Kidney (tissue), 14 donors: ENCODE measurements around the gene DVL2. TPM values are rescaled to one million over a fixed set of nuclear protein-coding genes. Genes with fewer than 3 reads are reported as not detected.

Source experiments
- DNase-seq, 5 donors: peaks; one replicate each; pipeline ENCODE4 v3.0.0-alpha.2; 2013 to 2020
- FAIRE-seq: peaks from 2 replicates; lab custom pipeline; 2012; peaks lifted over from hg19 to GRCh38; lab: Jason Lieb, UNC
- H3K27ac ChIP-seq, 2 donors: one replicate each; pipeline ENCODE4 v1.7.0; 2013; ENCODE audit warnings: low read depth in 2 of 2, low read length in 2 of 2, inconsistent platforms in 1 of 2
- H3K27me3 ChIP-seq: one replicate; pipeline ENCODE4 v1.7.1; 2013; ENCODE audit warnings: low read length, inconsistent platforms; ENCODE audit not compliant: control insufficient read depth, insufficient read depth
- H3K36me3 ChIP-seq, 3 donors: one replicate each; pipeline versions ENCODE4 v1.7.0 to v1.7.1; 2013; ENCODE audit warnings: low read length in 3 of 3, control low read depth in 1 of 3, inconsistent platforms in 1 of 3; ENCODE audit not compliant: insufficient read depth in 3 of 3, control insufficient read depth in 2 of 3
- H3K4me1 ChIP-seq, 3 donors: one replicate each; pipeline versions ENCODE4 v1.7.0 to v1.7.1; 2013; ENCODE audit warnings: low read length in 3 of 3, inconsistent platforms in 1 of 3, low read depth in 1 of 3; ENCODE audit not compliant: control insufficient read depth in 2 of 3, insufficient read depth in 2 of 3
- H3K4me3 ChIP-seq, 3 donors: one replicate each; pipeline versions ENCODE4 v1.7.0 to v1.8.1; 2013; ENCODE audit warnings: low read length in 3 of 3, control low read depth in 1 of 3, inconsistent platforms in 1 of 3
- H3K9ac ChIP-seq, 3 donors: one replicate each; pipeline versions ENCODE4 v1.7.0 to v1.7.1; 2013; ENCODE audit warnings: low read length in 3 of 3, control low read depth in 1 of 3, inconsistent platforms in 1 of 3
- H3K9me3 ChIP-seq, 3 donors: one replicate each; pipeline versions ENCODE4 v1.7.0 to v1.7.1; 2013; ENCODE audit warnings: low read length in 3 of 3, control low read depth in 1 of 3, inconsistent platforms in 1 of 3; ENCODE audit not compliant: control insufficient read depth in 2 of 3, insufficient read depth in 1 of 3
- intact Hi-C: fragments of 100-400 bp; cut with DNase I; formaldehyde crosslinking; loops from one replicate; pipeline ENCODE4 v1.11.1; 2022
- polyA plus RNA-seq: library from polyadenylated mRNA; stranded (reverse); fragments of 350-450 nt; fragmentation: Illumina TruSeq; extraction: RNeasy Lipid Tissue Mini Kit (QIAGEN cat#74804); gene quantifications from one replicate; pipeline ENCODE4 v1.2.3, GENCODE V29; 2014; ENCODE audit warnings: low read depth, low replicate concordance; ENCODE audit not compliant: insufficient read depth
- total RNA-seq: library from RNA; stranded (reverse); fragmentation: NEBNext Ultra II Directional; extraction: Animal tissue kit (Norgen Biotek cat#: 25700); gene quantifications from one replicate; pipeline ENCODE4 v1.2.1, GENCODE V29; 2021
- TF ChIP-seq, protein P1 (sequence below): IDR thresholded peaks from 3 replicates; pipeline ENCODE4 v1.5.1; 2012; ENCODE audit warnings: mild to moderate bottlenecking, moderate library complexity, borderline replicate concordance; ENCODE audit not compliant: insufficient read depth; ENCODE audit errors: extremely low read depth
- donor health status: control.
- donor health status: control.
- donor health status: control.
- donor health status: control.
- donor health status: control.
- donor health status: DM: yes; HTN: yes; CAD: no.
- donor health status: Normal renal cell carcinoma (clear cell type).

The DVL2 gene
- total and polyA plus RNA-seq, 2 donors from 2014 or later: 18.0 to 35.8 TPM

DNA sequence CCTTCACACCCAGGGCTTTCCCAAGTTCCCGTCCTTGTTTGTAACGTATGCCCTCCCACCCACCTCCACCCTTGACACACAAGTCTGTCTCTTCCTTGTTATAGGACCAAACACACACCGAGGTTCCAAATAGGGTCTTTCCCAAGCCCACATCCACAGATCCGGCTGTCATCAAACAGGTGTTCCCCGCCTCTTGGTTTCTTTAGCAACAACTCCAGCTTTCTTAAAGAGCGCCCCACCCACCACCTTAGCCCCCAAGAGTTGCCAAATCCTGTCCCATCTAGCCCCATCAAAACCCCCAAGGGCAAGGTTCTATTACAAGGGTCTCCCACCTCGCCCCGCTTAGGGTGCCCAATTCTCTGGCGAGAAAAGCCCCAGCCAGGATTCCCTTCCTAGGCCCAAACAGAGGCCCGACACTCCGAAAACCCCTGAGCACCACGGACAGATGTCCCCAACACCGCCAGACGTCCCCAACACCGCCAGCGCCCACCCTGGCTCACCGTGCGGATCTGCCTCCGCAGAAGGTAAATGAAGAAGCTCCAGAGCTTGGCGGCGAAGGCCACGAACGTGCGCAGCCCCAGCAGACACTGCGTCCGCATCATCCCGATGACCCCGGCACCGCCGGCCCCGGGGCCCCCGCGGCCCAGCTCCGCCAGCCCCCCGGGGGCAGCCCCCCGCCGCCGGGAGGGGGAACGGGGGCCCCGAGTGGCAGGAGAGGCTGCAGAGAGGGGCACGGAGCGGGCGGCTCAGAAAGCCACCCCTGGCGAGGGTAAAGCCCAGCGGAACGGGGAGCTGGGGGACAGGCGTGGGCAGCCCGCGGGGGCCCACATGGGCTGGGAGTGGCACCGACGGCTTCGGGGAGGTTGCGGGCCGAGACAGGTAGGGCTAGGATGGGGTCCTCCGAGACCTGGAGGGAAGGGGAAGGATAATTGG, 16.6 kb upstream of the DVL2 start:
- Histone ChIP-seq H3K27me3 (no peaks in the 10 kb centered on the region), H3K9ac (peak overlapping the region; percentile 57 to 97 (median 91)), H3K36me3 (peaks cover 3 to 21% (median 10%) of the 10 kb centered on the region in 3 donors), H3K4me3 (peak overlapping the region; percentile 62 to 86 (median 73)), H3K27ac (peak overlapping the region; percentile 99 to 100), H3K4me1 (peaks cover 5 to 25% (median 19%) of the 10 kb centered on the region in 3 donors), H3K9me3 (no peaks in the 10 kb centered on the region)
- FAIRE-seq (no peak), DNase-seq (peak in 2 of 5 donors; percentile 35 to 72)
- TF ChIP-seq, protein P1, sequence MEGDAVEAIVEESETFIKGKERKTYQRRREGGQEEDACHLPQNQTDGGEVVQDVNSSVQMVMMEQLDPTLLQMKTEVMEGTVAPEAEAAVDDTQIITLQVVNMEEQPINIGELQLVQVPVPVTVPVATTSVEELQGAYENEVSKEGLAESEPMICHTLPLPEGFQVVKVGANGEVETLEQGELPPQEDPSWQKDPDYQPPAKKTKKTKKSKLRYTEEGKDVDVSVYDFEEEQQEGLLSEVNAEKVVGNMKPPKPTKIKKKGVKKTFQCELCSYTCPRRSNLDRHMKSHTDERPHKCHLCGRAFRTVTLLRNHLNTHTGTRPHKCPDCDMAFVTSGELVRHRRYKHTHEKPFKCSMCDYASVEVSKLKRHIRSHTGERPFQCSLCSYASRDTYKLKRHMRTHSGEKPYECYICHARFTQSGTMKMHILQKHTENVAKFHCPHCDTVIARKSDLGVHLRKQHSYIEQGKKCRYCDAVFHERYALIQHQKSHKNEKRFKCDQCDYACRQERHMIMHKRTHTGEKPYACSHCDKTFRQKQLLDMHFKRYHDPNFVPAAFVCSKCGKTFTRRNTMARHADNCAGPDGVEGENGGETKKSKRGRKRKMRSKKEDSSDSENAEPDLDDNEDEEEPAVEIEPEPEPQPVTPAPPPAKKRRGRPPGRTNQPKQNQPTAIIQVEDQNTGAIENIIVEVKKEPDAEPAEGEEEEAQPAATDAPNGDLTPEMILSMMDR: no peak
- intact Hi-C loops: no loop called here

DNA sequence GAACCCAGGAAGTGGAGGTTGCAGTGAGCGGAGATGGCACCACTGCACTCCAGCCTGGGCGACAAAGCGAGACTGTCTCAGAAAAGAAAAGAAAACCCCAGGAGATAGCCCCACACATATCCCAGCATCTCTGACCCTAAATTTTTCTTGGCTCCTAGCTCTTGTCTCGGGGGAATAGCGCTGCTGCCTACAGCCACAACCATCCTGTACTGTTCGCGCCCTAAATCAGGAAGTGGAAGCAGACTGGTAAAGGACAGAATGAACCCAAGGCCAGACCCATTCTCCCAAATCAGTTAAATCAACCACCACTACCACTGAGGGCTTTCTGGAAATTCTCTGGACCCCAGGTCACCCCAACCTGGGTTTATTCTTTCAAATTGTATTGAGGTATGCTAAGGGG, 15.5 kb upstream of the DVL2 start:
- H3K4me1 ChIP-seq: peaks cover 5 to 25% (median 19%) of the 10 kb centered on the region in 3 donors
- H3K9ac ChIP-seq: peak overlapping the region in 2 of 3 donors; percentile 91 to 97
- H3K27ac ChIP-seq: no peak overlapping the region
- peaks cover 7 to 22% (median 13%) of the 10 kb centered on the region in 3 donors for H3K36me3 ChIP-seq
- FAIRE-seq: no peak
- H3K27me3 ChIP-seq: no peaks in the 10 kb centered on the region
- DNase-seq: no peak
- intact Hi-C loops: no loop called here
- peak overlapping the region; percentile 62 to 86 (median 73) for H3K4me3 ChIP-seq
- TF ChIP-seq, protein P1: no peak
- no peaks in the 10 kb centered on the region for H3K9me3 ChIP-seq

- Histone ChIP-seq H3K4me3 (no peak overlapping the region), H3K36me3 (peaks cover 7 to 16% (median 16%) of the 10 kb centered on the region in 3 donors), H3K4me1 (peaks cover 5 to 25% (median 19%) of the 10 kb centered on the region in 3 donors), H3K9ac (no peak overlapping the region), H3K27ac (no peak overlapping the region), H3K27me3 (no peaks in the 10 kb centered on the region), H3K9me3 (no peaks in the 10 kb centered on the region)
- DNase-seq (no peak), FAIRE-seq (no peak)
- TF ChIP-seq, protein P1: no peak
- intact Hi-C loops: no loop called here
These were observed 14.9 kb upstream of the DVL2 start for GRCh38 chr17:7249214-7249613.
